Keratinocyte (primary cell): ENCODE measurements around the gene DLG1.

Experiments
- EZH2 ChIP-seq: IDR thresholded peaks from one replicate; pipeline ENCODE4 v1.6.1; 2012; ENCODE audit warnings: inconsistent platforms, mild to moderate bottlenecking, low read length, moderate library complexity
- TF ChIP-seq, protein P1 (sequence below), 3 experiments: IDR thresholded peaks in 1 of 3; conservative IDR thresholded peaks in 1 of 3; optimal IDR thresholded peaks in 1 of 3; 2 replicates in 2 of 3; 3 replicates in 1 of 3; pipeline versions ENCODE3 to v1.5.1; 2011; ENCODE audit warnings: low read length in 3 of 3, mild to moderate bottlenecking in 3 of 3, moderate library complexity in 2 of 3, control low read depth in 1 of 3, inconsistent platforms in 1 of 3; ENCODE audit not compliant: insufficient read depth in 2 of 3; ENCODE audit errors: extremely low read depth in 1 of 3

GRCh38 chr3:197189623-197190022 lies 108.8 kb downstream of the DLG1 start:
- TF ChIP-seq, protein P1, sequence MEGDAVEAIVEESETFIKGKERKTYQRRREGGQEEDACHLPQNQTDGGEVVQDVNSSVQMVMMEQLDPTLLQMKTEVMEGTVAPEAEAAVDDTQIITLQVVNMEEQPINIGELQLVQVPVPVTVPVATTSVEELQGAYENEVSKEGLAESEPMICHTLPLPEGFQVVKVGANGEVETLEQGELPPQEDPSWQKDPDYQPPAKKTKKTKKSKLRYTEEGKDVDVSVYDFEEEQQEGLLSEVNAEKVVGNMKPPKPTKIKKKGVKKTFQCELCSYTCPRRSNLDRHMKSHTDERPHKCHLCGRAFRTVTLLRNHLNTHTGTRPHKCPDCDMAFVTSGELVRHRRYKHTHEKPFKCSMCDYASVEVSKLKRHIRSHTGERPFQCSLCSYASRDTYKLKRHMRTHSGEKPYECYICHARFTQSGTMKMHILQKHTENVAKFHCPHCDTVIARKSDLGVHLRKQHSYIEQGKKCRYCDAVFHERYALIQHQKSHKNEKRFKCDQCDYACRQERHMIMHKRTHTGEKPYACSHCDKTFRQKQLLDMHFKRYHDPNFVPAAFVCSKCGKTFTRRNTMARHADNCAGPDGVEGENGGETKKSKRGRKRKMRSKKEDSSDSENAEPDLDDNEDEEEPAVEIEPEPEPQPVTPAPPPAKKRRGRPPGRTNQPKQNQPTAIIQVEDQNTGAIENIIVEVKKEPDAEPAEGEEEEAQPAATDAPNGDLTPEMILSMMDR (optimal IDR thresholded peaks at IDR 0.05 in 1 of 3, IDR thresholded peaks at IDR 0.05 in 1 of 3, conservative IDR thresholded peaks at IDR 0.05 in 1 of 3; ENCODE audit: extremely low read depth in 1 of 3, insufficient read depth in 2 of 3, low read length in 3 of 3) = no peak
- no peak for TF ChIP-seq EZH2
